GM18858 (cell line): Measurements from ENCODE around the gene ERRFI1.

Experiments
- ATAC-seq: cut with Tn5 transposase; IDR thresholded peaks from one replicate; pipeline ENCODE4 v1.9.1; 2021; ENCODE audit not compliant: unreplicated experiment

The ERRFI1 gene

GRCh38 chr1:8004803-8005573 is 21.1 kb downstream of the ERRFI1 start:
- ATAC-seq = no peak

GRCh38 chr1:8004113-8004802 is 21.9 kb downstream of the ERRFI1 start:
- no peak for ATAC-seq

- ATAC-seq = no peak
These were observed 22.5 kb downstream of the ERRFI1 start for GRCh38 chr1:8003438-8004112.

GRCh38 chr1:8002921-8003320 is 23.2 kb downstream of the ERRFI1 start:
- no peak for ATAC-seq

GRCh38 chr1:8002329-8002910 is 23.7 kb downstream of the ERRFI1 start:
- no peak for ATAC-seq

GRCh38 chr1:7995437-7995836 is 30.7 kb downstream of the ERRFI1 start:
- ATAC-seq = no peak

- no peak for ATAC-seq
These were observed 31.3 kb downstream of the ERRFI1 start for GRCh38 chr1:7994827-7995226.

GRCh38 chr1:7993593-7994479 is 32.3 kb downstream of the ERRFI1 start:
- no peak for ATAC-seq

GRCh38 chr1:7992885-7993284 is 33.2 kb downstream of the ERRFI1 start:
- no peak for ATAC-seq

- no peak for ATAC-seq
These were observed 34.3 kb downstream of the ERRFI1 start for GRCh38 chr1:7991504-7992440.

- ATAC-seq = no peak
These were observed 36.2 kb downstream of the ERRFI1 start for GRCh38 chr1:7989762-7990428.

- ATAC-seq = no peak
These were observed 37.5 kb downstream of the ERRFI1 start for GRCh38 chr1:7988576-7988975.

GRCh38 chr1:7987528-7987927 is 38.6 kb downstream of the ERRFI1 start:
- no peak for ATAC-seq

GRCh38 chr1:7985851-7986612 is 40.1 kb downstream of the ERRFI1 start:
- ATAC-seq = no peak

- no peak for ATAC-seq
These were observed 41.3 kb downstream of the ERRFI1 start for GRCh38 chr1:7984811-7985210.

- no peak for ATAC-seq
These were observed 42.9 kb downstream of the ERRFI1 start for GRCh38 chr1:7983086-7983778.

- no peak for ATAC-seq
These were observed 45.1 kb downstream of the ERRFI1 start for GRCh38 chr1:7980984-7981383.
